Kidney capillary endothelial cell (primary cell): Measurements from ENCODE around the gene KRTAP10-5.
"Not testable (repeated sequence)": the region's sequence is repeated elsewhere in the genome, so short reads cannot be mapped to it uniquely, and the experiment has no call there.

Experiments used
- DNase-seq: peaks from one replicate; pipeline ENCODE4 v3.0.0-alpha.2; 2018; ENCODE audit warnings: low spot score

The KRTAP10-5 gene

DNA sequence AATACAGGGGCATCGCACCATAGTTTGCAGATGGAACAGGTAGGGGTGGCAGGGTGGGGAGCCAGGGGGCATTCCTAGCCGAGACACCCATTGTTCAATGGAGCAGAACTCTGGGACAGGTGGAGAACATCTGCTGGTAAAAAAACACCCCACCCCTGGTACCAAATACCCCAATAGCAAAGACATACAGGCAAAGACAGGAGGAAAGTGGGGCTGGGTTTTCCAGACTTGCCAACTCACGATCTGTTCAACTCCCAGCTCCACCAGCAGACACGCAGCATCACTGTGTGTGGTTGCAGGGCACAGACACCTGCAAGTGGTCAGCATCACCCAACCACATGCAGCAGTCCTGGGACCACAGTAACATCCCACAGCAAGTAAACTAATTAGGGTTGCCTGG is 31.1 kb upstream of the KRTAP10-5 start:
- no peak for DNase-seq

- DNase-seq = not testable (repeated sequence)
Observed at GRCh38 chr21:44610157-44610843, 29.9 kb upstream of the KRTAP10-5 start.

GRCh38 chr21:44609193-44609592 is 28.8 kb upstream of the KRTAP10-5 start:
- DNase-seq = no peak

DNA sequence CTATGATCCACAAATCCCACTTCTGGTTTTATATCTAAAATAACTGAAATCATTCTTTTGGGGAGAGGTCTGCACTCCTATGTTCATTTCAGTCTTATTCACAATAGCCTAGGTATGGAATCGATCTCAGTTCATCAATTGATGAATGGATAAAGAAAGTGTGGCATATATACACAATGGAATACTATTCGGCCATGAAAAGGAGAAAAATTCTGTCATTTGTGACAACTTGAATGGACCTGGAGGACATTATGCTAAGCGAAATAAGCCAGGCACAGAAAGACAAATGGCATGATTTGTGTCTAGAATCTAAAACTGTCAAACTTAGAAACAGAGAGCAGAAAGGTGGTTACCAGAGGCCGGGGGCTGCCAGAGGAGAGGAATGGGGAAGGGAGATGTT is 26.1 kb upstream of the KRTAP10-5 start:
- no peak for DNase-seq

- DNase-seq = no peak
Observed at GRCh38 chr21:44603911-44604310, 23.5 kb upstream of the KRTAP10-5 start.

DNA sequence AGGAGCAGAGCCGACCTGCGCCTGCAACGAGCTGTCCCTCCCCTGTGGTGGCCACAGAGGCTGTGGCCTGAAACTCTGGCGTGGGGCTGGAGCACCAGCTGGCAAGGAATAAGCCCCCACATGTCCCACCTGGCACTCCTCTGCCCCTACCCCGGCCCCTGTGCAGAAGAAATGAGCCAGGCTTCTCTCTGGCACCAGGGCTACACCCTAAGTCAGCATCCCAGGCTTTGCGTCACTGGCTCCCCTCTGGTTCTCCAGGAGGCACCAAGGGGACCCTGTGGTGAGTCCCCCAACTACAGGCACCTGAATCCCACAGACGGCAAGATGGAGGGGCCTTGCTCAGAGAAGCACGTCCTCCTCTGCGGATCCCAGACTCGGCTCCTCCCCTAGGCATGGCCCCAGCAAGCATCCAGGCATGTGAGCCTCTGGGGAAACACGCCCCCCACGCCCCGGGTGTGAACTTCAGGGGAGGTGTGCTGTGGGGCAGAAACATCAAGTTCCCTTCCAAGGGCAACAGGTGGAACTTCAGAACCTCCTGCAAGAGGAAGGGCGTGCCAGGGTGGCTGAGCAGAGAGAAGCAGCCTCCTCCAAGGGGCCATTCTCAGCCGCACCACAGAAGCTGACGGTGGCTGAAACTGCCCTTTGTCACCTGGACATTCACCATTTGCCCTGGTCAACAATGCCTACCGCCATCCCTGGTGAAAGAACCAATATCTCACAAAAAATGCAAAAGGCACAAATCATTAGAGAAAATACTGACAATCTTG is 22.9 kb upstream of the KRTAP10-5 start:
- no peak for DNase-seq

DNA sequence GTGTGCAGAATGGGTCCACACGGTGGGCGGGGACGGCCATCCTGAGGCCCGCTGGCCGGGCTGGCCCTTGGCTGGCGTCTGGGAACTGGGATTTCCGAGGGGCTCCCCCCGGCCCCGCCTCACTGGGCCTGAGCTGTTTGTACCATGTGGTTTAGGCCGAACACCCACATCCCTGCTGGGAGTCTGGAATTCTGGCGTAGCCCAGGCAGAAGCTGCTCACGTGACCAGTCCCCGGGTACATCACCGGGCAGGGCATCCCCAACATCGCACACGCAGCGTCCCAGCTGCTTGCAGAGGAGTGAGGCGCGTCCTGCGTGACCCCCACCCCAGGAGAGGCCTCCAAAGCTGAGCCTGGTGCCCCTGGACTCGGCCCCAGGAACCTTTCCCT is 22.1 kb upstream of the KRTAP10-5 start:
- no peak for DNase-seq

- no peak for DNase-seq
Observed at GRCh38 chr21:44601596-44602462, 21.4 kb upstream of the KRTAP10-5 start.

DNA sequence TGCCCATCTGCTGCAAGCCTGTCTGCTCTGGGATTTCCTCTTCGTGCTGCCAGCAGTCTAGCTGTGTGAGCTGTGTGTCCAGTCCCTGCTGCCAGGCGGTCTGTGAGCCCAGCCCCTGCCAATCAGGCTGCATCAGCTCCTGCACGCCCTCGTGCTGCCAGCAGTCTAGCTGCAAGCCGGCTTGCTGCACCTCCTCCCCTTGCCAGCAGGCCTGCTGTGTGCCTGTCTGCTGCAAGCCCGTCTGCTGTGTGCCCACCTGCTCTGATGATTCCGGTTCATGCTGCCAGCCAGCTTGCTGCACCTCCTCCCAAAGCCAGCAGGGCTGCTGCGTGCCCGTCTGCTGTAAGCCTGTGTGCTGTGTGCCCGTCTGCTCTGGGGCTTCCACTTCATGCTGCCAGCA is 20.7 kb upstream of the KRTAP10-5 start:
- DNase-seq = not testable (repeated sequence)

DNA sequence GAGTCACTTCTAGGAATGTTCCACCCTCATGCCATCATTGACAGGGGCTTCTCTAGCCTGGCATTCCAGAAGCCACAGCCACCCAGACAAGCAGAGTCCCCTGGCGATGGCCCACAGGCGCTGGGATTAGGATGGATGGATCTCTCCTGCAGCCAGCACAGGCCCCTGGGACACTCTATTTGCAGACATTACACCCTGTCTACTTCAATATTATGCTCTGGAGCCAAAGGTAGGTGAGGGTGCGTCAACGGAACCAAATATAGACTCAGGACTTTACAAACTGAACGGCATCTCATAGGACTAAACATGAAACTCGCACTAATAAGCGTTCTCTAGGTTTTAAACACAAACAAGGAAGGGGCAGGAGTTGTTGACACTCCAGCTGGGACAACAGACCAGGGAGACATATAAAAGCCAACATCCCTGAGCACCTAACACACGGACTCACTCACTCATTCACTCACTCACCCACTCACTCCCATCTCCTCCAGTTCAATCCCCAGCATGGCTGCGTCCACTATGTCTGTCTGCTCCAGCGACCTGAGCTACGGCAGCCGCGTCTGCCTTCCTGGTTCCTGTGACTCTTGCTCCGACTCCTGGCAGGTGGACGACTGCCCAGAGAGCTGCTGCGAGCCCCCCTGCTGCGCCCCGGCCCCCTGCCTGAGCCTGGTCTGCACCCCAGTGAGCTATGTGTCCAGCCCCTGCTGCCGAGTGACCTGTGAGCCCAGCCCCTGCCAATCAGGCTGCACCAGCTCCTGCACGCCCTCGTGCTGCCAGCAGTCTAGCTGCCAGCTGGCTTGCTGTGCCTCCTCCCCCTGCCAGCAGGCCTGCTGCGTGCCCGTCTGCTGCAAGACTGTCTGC is 19.9 kb upstream of the KRTAP10-5 start, which contains the start of gene KRTAP10-7:
TSS of gene KRTAP10-7 (plus strand) at position 480 of the 861 bp plus-strand sequence. CDS start at position 505, 25 bp downstream.
- not testable (repeated sequence) for DNase-seq

GRCh38 chr21:44599264-44600029 is 19.0 kb upstream of the KRTAP10-5 start:
- DNase-seq = no peak

GRCh38 chr21:44598061-44598460 is 17.7 kb upstream of the KRTAP10-5 start:
- no peak for DNase-seq

GRCh38 chr21:44596068-44596725 is 15.8 kb upstream of the KRTAP10-5 start:
- no peak for DNase-seq

- DNase-seq = no peak
Observed at GRCh38 chr21:44595524-44595923, 15.1 kb upstream of the KRTAP10-5 start.

DNA sequence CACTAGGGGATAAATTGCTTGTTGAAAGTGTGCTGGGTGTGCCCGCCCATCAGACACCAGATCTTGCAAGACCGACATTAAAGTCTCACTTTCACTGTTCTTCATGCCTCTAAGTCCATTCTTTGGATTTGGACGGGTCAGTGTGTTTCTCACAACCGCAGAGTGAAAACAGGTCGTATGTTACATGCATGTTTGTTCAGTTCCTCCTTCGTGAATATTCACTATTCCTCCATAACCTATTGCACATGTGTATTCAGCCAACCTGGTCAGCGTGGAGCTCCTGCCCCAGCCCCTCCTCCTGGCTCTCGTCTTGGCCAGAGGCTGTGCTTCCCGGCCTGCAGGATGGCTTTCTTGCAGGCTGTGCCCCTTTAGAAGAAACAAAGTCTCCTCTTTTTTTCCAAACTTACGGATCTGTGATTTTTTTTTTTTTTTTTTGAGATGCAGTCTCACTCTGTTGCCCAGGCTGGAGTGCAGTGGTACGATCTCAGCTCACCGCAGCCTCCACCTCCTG is 14.1 kb upstream of the KRTAP10-5 start:
- no peak for DNase-seq

DNA sequence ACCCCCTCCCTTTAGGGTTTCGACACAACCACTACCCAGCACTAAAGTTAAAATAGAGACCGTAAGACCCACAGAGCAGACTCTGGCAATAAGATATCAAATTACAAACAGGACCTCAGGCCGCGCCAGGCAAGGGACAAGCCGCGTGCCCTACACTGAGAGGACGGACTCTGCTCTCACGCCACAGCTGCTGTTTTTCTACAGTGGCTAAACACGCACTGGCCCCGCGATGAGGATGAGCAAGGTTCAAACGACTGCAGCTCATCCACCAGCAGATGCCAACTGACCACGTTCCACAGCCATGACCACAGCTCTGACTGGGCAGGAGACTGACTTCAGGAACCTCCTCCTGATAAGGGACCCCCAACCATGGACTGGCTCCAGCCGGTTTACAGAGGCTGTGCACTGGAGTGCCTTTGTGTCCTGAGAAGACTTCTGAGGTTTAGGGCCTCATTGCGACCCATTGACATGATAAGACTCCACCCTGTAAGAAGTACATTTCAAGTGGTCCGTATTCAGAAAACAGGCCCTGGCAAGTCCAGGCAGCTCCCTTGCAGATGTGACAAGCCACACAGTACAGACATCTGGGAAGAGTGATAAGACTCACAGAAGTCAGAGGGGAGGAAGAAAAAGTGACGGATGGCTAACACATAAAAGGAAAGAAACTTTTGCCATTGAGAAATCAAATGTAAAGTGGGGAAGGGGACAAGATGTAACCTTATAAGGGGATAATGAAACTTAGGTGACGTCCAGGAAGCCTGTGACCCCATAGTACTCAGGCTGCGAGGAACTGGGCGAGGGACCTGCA is 13.4 kb upstream of the KRTAP10-5 start:
- DNase-seq = no peak

DNA sequence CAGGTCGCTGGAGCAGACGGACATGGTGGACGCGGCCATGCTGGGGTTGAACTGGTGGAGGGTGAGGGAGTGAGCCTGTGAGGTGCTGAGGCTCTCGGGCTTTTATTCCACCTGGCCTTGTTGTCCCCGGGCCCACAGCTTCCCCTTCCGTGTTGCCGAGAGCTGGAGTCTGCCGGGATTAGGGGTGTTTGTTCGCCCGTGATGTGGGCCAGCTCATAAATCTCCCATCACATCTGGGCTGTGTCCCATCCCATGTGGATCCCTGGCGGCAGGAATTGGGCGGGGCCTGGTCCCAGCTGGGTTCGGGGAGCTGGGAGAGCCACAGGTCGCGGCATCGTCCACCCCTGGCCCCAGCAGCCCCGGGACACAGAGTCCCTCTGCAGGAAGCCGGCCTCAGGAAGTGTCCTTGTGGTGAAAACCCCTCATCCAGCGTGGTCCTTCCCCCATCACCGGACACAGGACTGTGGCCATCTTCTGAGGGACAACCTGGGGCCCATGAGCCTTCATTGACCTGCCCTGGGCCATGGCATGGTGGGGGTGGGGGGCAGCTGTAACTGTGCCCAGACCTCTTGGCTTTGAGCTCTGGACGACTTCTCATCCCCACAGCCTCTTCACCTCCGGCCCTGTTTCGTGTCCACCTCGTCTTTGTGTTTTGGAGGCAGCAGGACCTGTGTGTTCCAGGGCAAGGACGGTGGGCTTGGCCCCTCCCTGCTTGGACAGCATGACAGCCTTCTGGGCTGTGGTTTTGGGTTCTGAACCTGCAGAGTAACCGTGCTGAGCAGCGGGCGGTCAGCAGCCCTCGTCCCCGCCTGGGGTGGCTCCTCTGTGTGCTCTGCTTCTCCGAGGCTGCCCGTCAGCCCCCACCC is 12.3 kb upstream of the KRTAP10-5 start, which contains the start of gene KRTAP10-6:
TSS of gene KRTAP10-6 (minus strand) at position 60 of the 866 bp plus-strand sequence. CDS start at position 39, 21 bp downstream.
- DNase-seq = no peak

DNA sequence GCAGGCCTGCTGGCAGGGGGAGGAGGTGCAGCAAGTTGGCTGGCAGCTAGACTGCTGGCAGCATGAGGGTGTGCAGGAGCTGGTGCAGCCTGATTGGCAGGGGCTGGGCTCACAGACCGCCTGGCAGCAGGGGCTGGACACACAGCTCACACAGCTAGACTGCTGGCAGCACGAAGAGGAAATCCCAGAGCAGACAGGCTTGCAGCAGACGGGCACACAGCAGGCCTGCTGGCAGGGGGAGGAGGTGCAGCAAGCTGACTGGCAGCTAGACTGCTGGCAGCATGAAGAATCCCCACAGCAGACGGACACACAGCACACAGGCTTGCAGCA is 11.4 kb upstream of the KRTAP10-5 start:
- DNase-seq = not testable (repeated sequence)
